Measurements from ENCODE around the gene KRT222. TPM values are rescaled to one million over a fixed set of nuclear protein-coding genes. Genes with fewer than 3 reads are reported as not detected.

The KRT222 gene
- polyA plus RNA-seq, 6 donors from 2014 or later = not detected

DNA sequence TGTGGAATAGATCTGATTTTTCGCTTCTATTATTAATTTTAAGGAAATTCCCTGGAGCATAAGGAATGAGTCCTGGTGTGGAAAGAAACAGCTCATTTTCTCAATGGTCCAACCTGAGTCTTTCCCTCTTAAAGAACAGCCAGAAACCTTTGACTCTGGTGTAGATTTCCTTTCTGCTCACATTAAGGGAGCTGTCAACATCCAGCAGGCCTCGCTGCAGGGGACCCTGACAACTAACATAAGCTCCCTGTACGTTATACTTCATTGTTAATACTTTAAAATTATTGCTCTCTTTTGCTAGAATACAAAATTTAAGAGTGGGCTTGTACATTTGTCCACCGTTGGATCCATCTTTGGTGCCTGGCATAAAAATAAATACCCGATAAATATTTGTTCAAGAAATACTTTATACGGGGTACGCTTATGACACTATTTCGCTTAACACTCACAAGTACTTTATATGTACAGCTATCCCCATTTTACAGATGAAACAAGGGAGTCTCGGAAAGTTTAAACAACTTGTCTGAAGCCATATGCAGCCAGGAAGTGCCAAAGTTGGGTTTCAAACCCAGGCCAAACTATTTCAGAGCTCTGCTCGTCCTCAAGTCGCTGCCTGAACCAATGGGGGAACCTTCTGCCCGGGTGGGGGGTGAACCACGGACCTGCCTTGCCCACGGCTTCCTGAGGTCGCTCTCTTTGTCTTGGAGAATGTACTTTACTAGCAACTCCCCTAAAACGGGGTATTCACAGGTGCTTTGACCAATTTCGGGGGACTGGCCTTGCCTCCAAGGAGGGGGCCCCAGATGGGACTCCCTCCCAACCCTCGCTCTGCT lies 18.0 kb downstream of the KRT222 start:
- Mint-ChIP-seq H3K4me3 (peak overlapping the region; percentile 86 to 100 (median 98)), H3K9me3 (no peaks in the 10 kb centered on the region), H3K36me3 (peaks cover 9 to 15% of the 10 kb centered on the region in 2 donors), H3K27me3 (no peaks in the 10 kb centered on the region), H3K4me1 (peaks cover 21 to 47% (median 43%) of the 10 kb centered on the region in 3 donors), H3K27ac (peak overlapping the region; percentile 99 to 100 (median 100))
- peak; percentile 47 to 51 for ATAC-seq (ENCODE audit: low read depth in 2 of 2)
- no peak for DNase-seq

DNA sequence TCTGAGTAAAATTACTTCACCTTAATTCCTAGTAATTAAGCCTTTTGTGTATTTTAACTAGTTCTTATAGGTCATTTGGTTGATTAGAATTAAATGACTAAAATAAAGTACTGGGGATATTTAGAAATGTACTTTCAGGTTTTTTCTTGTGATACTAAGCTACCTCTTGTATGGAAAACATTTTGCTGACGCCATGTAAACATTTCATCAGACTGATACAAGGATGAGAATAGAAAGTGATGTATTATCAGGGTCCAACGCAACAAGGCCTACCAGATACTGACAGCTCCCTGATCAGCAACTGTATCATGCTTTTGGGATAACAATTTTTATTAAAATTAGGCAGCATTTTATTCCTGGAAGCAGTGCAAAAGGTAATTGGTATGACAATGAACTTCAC lies 19.0 kb downstream of the KRT222 start:
- Mint-ChIP-seq H3K9me3 (no peaks in the 10 kb centered on the region), H3K4me3 (peak overlapping the region in 7 of 8 donors; percentile 2 to 100 (median 55)), H3K36me3 (peaks cover 9 to 15% of the 10 kb centered on the region in 2 donors), H3K4me1 (peaks cover 25 to 51% (median 43%) of the 10 kb centered on the region in 3 donors), H3K27me3 (no peaks in the 10 kb centered on the region), H3K27ac (peak overlapping the region in 2 of 6 donors; percentile 34 to 99)
- DNase-seq (no peak), ATAC-seq (ENCODE audit: low read depth in 2 of 2) (no peak)

DNA sequence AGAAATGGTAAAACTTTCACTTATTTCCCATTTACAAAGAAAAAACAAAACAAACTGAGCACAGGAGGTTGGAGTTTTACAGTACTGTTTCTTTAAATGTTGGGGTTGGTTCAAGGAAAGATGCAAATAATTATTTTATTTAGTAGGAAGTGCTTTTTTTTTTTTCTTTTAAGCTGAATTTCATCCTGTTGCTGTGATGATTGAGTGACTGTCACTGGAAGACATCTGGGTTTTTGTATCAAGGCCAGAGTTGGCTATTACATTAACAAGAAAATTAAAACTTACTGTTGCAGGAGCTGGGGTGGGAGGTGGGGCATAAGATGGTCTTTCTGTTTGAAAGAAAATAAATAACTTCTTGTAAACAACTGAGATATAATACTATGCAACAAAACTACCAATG lies 19.7 kb downstream of the KRT222 start:
- no peak for ATAC-seq (ENCODE audit: low read depth in 2 of 2)
- no peak for DNase-seq
- Mint-ChIP-seq H3K4me3 (peak overlapping the region in 3 of 8 donors; percentile 56 to 100 (median 77)), H3K4me1 (peaks cover 31 to 56% (median 43%) of the 10 kb centered on the region in 3 donors), H3K36me3 (peaks cover 9 to 15% of the 10 kb centered on the region in 2 donors), H3K27ac (peak overlapping the region in 4 of 6 donors; percentile 37 to 65 (median 51)), H3K9me3 (no peaks in the 10 kb centered on the region), H3K27me3 (no peaks in the 10 kb centered on the region)

DNA sequence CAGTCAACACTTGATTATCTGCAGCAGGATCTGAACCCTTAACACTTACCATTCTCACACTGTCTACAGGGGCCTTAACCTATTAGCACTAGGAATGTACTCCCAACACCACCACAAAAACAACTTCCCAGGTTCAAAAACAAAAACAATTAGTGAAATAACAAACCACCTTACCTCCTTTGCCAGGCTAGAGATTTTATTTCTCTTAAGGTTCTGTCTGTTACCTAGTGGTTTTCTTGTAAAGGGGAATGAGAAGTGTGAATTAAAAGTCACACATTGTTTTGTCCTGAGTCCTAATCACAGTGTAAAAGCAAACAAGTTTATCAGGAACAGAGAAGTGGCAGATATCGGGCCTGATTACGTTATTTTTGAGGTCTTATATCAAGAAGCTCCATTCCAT lies 27.0 kb downstream of the KRT222 start:
- H3K27me3 Mint-ChIP-seq = no peaks in the 10 kb centered on the region
- H3K36me3 Mint-ChIP-seq = peaks cover 20 to 36% of the 10 kb centered on the region in 2 donors
- H3K4me3 Mint-ChIP-seq = no peak overlapping the region
- H3K27ac Mint-ChIP-seq = peak overlapping the region in 3 of 6 donors; percentile 16 to 34 (median 16)
- ATAC-seq (ENCODE audit: low read depth in 2 of 2) = no peak
- no peaks in the 10 kb centered on the region for H3K9me3 Mint-ChIP-seq
- peaks cover 3 to 34% (median 21%) of the 10 kb centered on the region in 3 donors for H3K4me1 Mint-ChIP-seq
- DNase-seq = no peak

DNA sequence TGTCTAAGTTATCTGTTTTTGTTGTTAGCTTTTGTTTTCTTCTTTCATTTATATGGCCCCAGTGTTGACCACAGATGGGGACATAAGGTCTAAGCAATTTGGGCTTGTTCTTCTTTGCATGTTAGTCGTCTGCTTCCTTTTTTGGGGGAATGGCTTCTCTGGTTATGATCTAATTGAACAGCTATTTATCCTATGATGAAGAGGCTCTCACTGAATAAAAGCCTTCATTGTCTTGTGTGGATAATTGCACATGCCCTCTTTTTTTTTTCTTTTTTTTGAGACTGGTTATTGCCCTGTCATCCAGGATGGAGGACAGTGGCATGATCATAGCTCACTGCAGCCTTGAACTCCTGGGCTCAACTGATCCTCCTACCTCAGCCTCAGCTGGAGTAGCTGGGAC lies 31.1 kb downstream of the KRT222 start:
- Mint-ChIP-seq H3K4me3 (no peak overlapping the region), H3K27ac (peak overlapping the region in 4 of 6 donors; percentile 16 to 77 (median 48)), H3K4me1 (peaks cover 0 to 12% (median 3%) of the 10 kb centered on the region in 3 donors), H3K9me3 (no peaks in the 10 kb centered on the region), H3K27me3 (no peaks in the 10 kb centered on the region), H3K36me3 (peaks cover 30 to 46% of the 10 kb centered on the region in 2 donors)
- ATAC-seq (ENCODE audit: low read depth in 2 of 2) = no peak
- DNase-seq = no peak

DNA sequence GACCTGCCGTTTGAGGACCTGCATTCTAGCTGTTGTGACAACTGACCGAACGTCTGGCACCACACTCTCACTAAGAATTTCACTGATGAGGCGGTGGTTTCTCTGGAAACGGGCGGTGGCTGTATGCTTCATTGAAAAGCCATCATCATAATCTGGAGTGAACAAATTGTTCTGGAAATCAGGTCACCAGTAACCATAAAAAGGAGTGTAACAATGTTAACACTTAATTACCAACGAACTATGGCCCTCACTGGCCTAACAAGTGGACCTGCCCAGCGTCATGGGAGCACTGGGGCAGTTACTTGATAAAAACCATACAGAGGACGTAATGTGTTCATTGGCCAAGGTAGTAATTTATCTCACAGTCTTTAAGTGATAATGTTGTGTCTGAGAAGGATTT lies 32.8 kb downstream of the KRT222 start:
- Mint-ChIP-seq H3K36me3 (peaks cover 35 to 42% of the 10 kb centered on the region in 2 donors), H3K27ac (peak overlapping the region in 1 of 6 donors; percentile 21), H3K9me3 (no peaks in the 10 kb centered on the region), H3K27me3 (no peaks in the 10 kb centered on the region), H3K4me3 (no peak overlapping the region), H3K4me1 (peaks cover 0 to 6% (median 0%) of the 10 kb centered on the region in 3 donors)
- ATAC-seq (ENCODE audit: low read depth in 2 of 2) = no peak
- DNase-seq = no peak

DNA sequence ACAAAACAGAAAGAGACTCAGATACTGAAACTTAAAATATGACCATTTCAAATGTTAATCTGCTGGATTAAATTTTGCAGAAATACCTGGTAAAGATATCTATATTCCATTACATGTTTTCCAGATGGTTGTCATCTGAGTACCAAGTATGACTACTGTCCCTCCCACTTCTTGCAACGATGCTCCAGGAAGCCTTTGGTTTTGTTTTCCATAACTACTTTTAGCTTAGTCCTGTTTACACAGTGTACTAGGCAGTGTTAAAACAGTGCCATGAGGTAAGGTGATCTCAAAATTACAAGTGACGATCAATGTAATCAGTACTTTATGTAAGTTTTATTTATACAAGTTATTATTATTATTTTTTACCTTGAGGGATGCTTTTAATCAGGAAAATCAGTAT lies 35.1 kb downstream of the KRT222 start:
- ATAC-seq (ENCODE audit: low read depth in 2 of 2) = no peak
- H3K36me3 Mint-ChIP-seq = peaks cover 24 to 27% of the 10 kb centered on the region in 2 donors
- no peak overlapping the region for H3K27ac Mint-ChIP-seq
- no peak for DNase-seq
- H3K9me3 Mint-ChIP-seq = no peaks in the 10 kb centered on the region
- no peaks in the 10 kb centered on the region for H3K27me3 Mint-ChIP-seq
- peaks cover 9 to 13% (median 13%) of the 10 kb centered on the region in 3 donors for H3K4me1 Mint-ChIP-seq
- no peak overlapping the region for H3K4me3 Mint-ChIP-seq

DNA sequence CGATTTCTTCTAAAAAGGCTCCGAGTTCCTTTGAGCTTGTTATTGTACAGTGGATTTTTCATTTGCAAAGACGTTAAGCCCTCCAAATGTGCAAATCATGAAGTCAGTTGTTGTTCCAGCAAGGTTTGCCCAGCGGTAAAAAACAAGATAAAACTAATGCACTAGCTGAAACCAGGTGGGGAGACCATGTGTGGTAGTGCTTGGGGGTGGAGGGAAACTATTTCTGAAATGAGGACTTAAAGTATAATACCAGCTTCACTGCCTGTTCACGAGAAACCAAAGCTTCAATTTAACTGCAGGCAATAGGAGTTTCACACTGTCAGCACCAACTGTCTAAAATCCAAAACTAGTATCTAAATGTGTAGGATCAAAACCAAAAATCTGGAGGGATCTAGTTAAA lies 39.7 kb downstream of the KRT222 start:
- H3K4me3 Mint-ChIP-seq = no peak overlapping the region
- peaks cover 6 to 7% of the 10 kb centered on the region in 2 donors for H3K36me3 Mint-ChIP-seq
- H3K4me1 Mint-ChIP-seq = peaks cover 27 to 51% (median 44%) of the 10 kb centered on the region in 3 donors
- H3K27me3 Mint-ChIP-seq = no peaks in the 10 kb centered on the region
- ATAC-seq (ENCODE audit: low read depth in 2 of 2) (no peak), DNase-seq (no peak)
- peak overlapping the region in 4 of 6 donors; percentile 49 to 77 (median 70) for H3K27ac Mint-ChIP-seq
- no peaks in the 10 kb centered on the region for H3K9me3 Mint-ChIP-seq

DNA sequence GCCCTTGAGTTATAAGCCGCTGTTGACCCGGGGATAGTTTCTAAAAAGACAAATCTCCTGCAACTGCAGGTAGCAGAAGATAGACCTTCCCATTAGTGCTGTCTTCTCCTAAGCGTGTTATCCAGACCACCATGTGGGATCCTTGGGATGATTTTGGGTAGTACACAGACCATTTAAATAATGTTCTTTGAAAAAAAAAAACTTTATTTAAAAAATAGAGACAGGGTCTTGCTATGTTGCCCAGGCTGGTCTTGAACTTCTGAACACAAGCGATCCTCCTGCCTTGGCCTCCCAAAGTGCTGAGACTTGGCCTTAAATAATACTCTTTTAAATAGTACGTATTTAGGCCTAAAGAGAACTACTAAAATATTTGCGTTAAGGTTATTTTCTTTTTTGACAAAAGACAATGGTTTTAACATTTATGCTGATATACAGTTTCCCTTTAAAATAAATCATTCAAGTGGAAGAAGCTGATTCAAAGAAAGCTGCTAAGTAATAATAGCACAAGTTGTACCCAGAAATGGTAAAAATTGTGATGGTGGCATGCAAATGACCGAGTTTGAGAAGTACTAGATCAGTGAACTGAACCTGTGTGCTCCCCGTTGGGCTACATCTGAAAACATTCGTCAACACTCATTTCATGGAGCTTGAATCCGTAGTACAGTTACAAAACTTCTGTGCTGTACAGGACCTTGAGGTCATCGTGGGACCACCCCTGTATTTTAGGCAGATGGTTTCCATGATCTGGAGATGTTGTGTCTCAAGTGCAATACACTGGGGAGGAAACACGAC lies 41.4 kb downstream of the KRT222 start:
- DNase-seq (peak; percentile 62), ATAC-seq (ENCODE audit: low read depth in 2 of 2) (peak; percentile 50 to 59)
- Mint-ChIP-seq H3K9me3 (no peaks in the 10 kb centered on the region), H3K27ac (peak overlapping the region; percentile 58 to 97 (median 90)), H3K4me3 (peak overlapping the region in 7 of 8 donors; percentile 56 to 81 (median 65)), H3K27me3 (no peaks in the 10 kb centered on the region), H3K4me1 (peaks cover 34 to 63% (median 52%) of the 10 kb centered on the region in 3 donors), H3K36me3 (peaks cover 1 to 2% of the 10 kb centered on the region in 2 donors)

DNA sequence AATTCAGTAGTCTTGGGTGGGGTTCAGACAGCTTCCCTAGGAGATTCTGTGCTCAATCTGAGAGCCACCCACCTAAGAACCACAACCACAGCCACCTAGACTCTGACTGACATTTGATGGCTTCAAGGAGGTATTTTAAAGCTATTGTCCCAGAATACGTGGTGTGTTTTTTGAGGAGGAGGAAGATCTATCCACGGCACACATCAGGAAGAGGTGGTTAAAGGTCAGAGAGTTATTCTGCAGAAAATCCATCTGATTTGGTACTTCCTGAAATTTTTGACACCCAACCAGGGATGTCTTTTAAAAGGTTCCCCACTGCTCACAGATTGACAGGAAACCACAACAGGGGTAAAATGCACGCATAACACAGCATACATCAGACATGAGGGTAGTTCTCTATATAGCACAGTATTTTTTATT lies 42.5 kb downstream of the KRT222 start:
- ATAC-seq (ENCODE audit: low read depth in 2 of 2) (peak; percentile 57 to 64), DNase-seq (peak; percentile 48)
- Mint-ChIP-seq H3K27me3 (no peaks in the 10 kb centered on the region), H3K4me1 (peaks cover 36 to 70% (median 55%) of the 10 kb centered on the region in 3 donors), H3K36me3 (no peaks in the 10 kb centered on the region), H3K4me3 (peak overlapping the region in 7 of 8 donors; percentile 30 to 72 (median 52)), H3K9me3 (no peaks in the 10 kb centered on the region), H3K27ac (peak overlapping the region in 5 of 6 donors; percentile 70 to 86 (median 82))

DNA sequence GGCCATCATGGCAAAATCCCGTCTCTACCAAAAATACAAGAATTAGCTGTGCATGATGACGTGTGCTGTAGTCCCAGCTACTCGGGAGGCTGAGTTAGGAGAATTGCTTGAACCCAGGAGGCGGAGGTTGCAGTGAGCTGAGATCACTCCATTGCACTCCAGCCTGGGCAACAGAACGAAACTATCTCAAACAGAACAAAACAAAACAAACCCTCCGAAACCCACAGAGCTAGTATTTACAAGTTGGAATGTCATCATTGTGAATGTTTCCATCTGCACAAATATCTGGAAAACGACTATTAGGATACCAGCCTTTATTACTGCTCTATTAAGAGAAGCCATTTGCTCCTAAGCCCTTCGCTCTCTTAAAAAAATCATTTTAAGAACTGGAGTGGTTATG lies 43.4 kb downstream of the KRT222 start:
- Mint-ChIP-seq H3K9me3 (no peaks in the 10 kb centered on the region), H3K4me1 (peaks cover 42 to 79% (median 59%) of the 10 kb centered on the region in 3 donors), H3K4me3 (peak overlapping the region in 1 of 8 donors; percentile 16), H3K27ac (peak overlapping the region in 3 of 6 donors; percentile 69 to 99 (median 82)), H3K27me3 (no peaks in the 10 kb centered on the region), H3K36me3 (no peaks in the 10 kb centered on the region)
- DNase-seq (no peak), ATAC-seq (ENCODE audit: low read depth in 2 of 2) (no peak)

DNA sequence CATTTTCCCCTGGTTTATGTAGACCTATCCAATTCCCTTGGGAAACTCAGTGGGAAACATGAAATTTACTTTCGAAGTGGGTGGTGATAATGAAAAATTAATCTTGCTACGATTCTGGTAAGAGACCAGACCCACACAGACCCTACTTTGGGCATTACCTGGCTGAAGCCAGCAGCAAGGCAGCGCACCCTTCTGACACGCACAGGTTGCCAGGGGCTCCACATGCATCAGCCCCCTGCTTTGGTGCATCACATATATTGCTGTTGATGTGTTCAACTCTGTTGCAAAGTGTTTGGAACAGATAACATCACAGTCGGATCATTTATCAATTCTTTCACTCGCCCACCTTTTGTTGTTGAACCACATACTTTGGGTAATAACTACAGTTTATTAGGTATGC lies 44.0 kb downstream of the KRT222 start:
- ATAC-seq (ENCODE audit: low read depth in 2 of 2) = no peak
- H3K27ac Mint-ChIP-seq = peak overlapping the region in 4 of 6 donors; percentile 42 to 99 (median 94)
- peak overlapping the region in 3 of 8 donors; percentile 57 to 85 (median 63) for H3K4me3 Mint-ChIP-seq
- H3K9me3 Mint-ChIP-seq = peaks cover 0 to 1% (median 0%) of the 10 kb centered on the region in 7 donors
- peaks cover 48 to 82% (median 65%) of the 10 kb centered on the region in 3 donors for H3K4me1 Mint-ChIP-seq
- DNase-seq = no peak
- no peaks in the 10 kb centered on the region for H3K27me3 Mint-ChIP-seq
- H3K36me3 Mint-ChIP-seq = no peaks in the 10 kb centered on the region
